T1000 (cell line): ENCODE measurements around the gene PLCB1.
"Not testable (repeated sequence)": the region's sequence is repeated elsewhere in the genome, so short reads cannot be mapped to it uniquely, and the experiment has no call there.

Source experiments
- DNase-seq: peaks from one replicate; lab custom pipeline; 2025; ENCODE audit warnings: mixed read lengths; lab: John Stamatoyannopoulos, UW

PLCB1 gene

GRCh38 chr20:8335059-8335458, 203.0 kb downstream of the PLCB1 start:
- DNase-seq: no peak

- DNase-seq: no peak
Observed at GRCh38 chr20:8335495-8336195, 203.6 kb downstream of the PLCB1 start.

GRCh38 chr20:8339349-8339748, 207.3 kb downstream of the PLCB1 start:
- DNase-seq: no peak

GRCh38 chr20:8342391-8342790, 210.3 kb downstream of the PLCB1 start:
- DNase-seq: no peak

- DNase-seq: no peak
Observed at GRCh38 chr20:8344106-8344505, 212.0 kb downstream of the PLCB1 start.

GRCh38 chr20:8344631-8345030, 212.6 kb downstream of the PLCB1 start:
- DNase-seq: no peak

GRCh38 chr20:8346700-8347270, 214.7 kb downstream of the PLCB1 start:
- no peak for DNase-seq

GRCh38 chr20:8350225-8350624, 218.2 kb downstream of the PLCB1 start:
- DNase-seq: not testable (repeated sequence)

GRCh38 chr20:8352486-8352885, 220.4 kb downstream of the PLCB1 start:
- DNase-seq: no peak

GRCh38 chr20:8353512-8353911, 221.4 kb downstream of the PLCB1 start:
- DNase-seq: no peak

GRCh38 chr20:8355453-8355852, 223.4 kb downstream of the PLCB1 start:
- no peak for DNase-seq

GRCh38 chr20:8356806-8357205, 224.7 kb downstream of the PLCB1 start:
- DNase-seq: no peak

GRCh38 chr20:8357703-8358102, 225.6 kb downstream of the PLCB1 start:
- no peak for DNase-seq

GRCh38 chr20:8360035-8360434, 228.0 kb downstream of the PLCB1 start:
- DNase-seq: no peak

- DNase-seq: peak; percentile 12
Observed at GRCh38 chr20:8361006-8361652, 229.1 kb downstream of the PLCB1 start.

GRCh38 chr20:8361779-8362178, 229.7 kb downstream of the PLCB1 start:
- DNase-seq: no peak

- no peak for DNase-seq
Observed at GRCh38 chr20:8362457-8362856, 230.4 kb downstream of the PLCB1 start.

- DNase-seq: no peak
Observed at GRCh38 chr20:8363970-8364733, 232.1 kb downstream of the PLCB1 start.

- no peak for DNase-seq
Observed at GRCh38 chr20:8364734-8365078, 232.6 kb downstream of the PLCB1 start.

GRCh38 chr20:8365634-8366033, 233.6 kb downstream of the PLCB1 start:
- DNase-seq: no peak

- DNase-seq: no peak
Observed at GRCh38 chr20:8366303-8366923, 234.3 kb downstream of the PLCB1 start.

- no peak for DNase-seq
Observed at GRCh38 chr20:8367689-8368088, 235.6 kb downstream of the PLCB1 start.
